GM21723 (cell line): Measurements from ENCODE around the gene CBR1.

Experiments used
- ATAC-seq: cut with Tn5 transposase; IDR thresholded peaks from one replicate; pipeline ENCODE4 v1.9.1; 2021; ENCODE audit warnings: mild to moderate bottlenecking, moderate library complexity; ENCODE audit not compliant: unreplicated experiment

Gene CBR1

DNA sequence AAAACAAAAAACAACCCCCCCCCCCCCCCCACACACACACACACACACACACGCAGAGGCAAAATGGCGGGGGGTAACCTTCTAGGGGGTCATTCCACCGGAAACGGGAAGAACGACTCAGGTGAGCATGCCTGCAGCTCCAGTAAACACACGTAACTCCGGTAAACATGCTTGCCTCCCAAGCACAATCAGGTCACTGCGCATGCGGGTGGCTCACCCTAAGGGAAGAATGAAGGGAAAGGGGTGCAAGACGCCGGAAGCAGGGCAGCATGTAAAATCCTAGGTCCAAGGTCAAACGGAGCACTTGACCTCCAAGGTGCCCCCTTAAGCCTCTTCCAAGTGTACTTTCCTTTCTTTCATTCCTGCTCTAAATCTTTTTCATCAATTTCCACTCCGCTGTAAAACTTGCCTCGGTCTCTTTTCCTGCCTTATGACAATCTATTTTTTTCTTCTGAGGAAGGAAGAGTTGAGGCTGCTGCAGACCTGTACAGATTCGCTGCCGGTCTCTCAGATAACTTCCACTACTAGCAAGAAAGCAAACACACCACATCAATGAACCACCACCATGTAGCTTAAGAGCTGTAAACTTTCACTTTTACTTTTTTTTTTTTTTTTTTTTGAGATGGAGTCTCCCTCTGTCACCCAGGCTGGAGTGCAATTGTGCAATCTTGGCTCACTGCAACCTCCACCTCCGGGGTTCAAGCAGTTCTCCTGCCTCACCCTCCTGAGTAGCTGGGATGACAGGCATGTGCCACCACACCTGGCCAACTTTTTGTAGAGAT, 44.0 kb downstream of the CBR1 start:
- no peak for ATAC-seq

DNA sequence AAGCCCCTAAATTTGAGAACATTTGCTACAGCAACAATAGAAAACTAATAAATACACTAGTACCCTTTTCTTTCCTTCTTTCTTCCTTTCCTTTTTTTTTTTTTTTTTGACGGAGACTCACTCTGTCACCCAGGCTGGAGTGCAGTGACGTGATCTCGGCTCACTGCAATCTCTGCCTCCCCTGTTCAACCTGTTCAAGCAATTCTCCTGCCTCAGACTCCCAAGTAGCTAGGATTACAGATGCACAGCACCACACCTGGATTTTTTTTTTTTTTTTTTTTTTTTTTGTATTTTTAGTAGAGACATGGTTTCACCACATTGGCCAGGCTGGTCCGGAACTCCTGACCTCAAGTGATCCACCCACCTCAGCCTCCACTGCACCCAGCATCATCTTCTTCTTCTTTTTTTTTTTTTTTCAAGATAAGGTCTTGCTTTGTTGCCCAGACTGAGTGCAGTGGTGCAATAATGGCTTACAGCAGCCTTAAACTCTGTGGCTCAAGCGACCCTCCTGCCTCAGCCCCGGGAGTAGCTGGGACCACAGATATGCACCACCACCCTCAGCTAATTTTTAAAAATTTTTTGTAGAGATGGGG, 45.4 kb downstream of the CBR1 start:
- ATAC-seq: no peak

DNA sequence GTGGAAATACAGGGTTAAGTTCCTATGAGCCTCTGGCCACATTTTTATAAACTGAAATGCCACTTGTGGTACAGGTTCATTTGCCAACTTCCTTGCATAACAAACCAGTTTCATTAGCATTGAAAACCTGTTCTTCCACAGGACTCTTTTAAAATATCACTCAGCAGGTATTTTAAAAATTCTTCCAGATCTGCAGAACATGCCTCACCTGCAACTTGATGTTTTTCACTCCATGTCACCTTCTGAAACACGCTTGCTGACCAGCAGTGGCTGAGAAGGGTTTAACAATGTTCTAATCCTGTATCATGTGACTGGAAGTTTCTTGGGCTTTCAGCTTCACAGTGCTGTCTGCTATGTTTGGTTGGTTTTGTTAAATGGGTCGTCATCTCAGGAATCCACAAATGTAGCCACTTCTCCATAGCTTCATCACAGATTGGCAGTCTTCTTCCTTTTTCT, 47.5 kb downstream of the CBR1 start:
- no peak for ATAC-seq

DNA sequence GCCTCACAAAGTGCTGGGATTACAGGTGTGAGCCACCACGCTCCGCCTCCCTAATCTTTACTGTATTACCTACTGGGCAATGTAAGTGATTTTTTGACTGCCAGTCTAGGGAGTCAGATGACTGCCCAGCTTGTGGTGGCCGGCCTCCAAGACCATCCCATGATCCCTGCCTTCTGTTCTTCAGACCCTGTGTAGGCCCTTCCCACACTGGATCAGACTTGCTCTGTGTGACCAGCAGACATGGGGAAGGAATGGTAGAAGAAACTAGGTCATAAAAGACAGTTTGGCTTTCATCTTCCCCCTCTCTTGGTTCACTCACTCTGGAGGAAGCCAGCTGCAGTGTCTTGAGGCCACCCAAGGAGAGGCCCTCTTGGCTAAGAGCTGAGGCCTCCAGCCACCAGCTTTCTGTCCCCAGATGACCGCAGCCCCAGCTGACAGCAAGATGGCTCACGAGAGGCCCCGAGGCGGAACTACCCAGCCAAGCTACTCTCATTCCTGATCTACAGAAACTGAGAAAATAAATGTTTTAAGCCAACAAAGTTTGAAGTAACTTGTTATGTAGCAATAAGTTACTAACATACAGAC, 50.6 kb downstream of the CBR1 start:
- no peak for ATAC-seq
